ENCODE data around the gene PHYKPL. TPM values are rescaled to one million over a fixed set of nuclear protein-coding genes. Genes with fewer than 3 reads are reported as not detected.
"Not testable (repeated sequence)": the region's sequence is repeated elsewhere in the genome, so short reads cannot be mapped to it uniquely, and the experiment has no call there.

PHYKPL gene
- total and polyA plus RNA-seq, 2 donors, result 40.3 to 49.1 TPM

- H3K4me1 ChIP-seq (ENCODE audit: insufficient read depth); H3K36me3 ChIP-seq (ENCODE audit: insufficient read depth); DNase-seq (ENCODE audit: extremely low spot score); H3K4me3 ChIP-seq (ENCODE audit: low read depth, low read length); H3K27ac ChIP-seq (ENCODE audit: low read depth): not testable (repeated sequence)
- 90% methylated on average over 18 of the region's 18 CpGs for WGBS
Measured at GRCh38 chr5:178253632-178254031, 21.0 kb upstream of the PHYKPL start.

GRCh38 chr5:178252258-178252657 lies 19.7 kb upstream of the PHYKPL start:
- no peaks in the 10 kb centered on the region for H3K36me3 ChIP-seq (ENCODE audit: insufficient read depth)
- no peak for DNase-seq (ENCODE audit: extremely low spot score)
- WGBS, result 77% methylated on average over 8 of the region's 8 CpGs
- no peaks in the 10 kb centered on the region for H3K4me1 ChIP-seq (ENCODE audit: insufficient read depth)
- H3K4me3 ChIP-seq (ENCODE audit: low read depth, low read length), result no peak overlapping the region
- H3K27ac ChIP-seq (ENCODE audit: low read depth), result no peak overlapping the region

GRCh38 chr5:178250263-178250662 lies 17.7 kb upstream of the PHYKPL start:
- Histone ChIP-seq H3K27ac (ENCODE audit: low read depth) (no peak overlapping the region), H3K36me3 (ENCODE audit: insufficient read depth) (no peaks in the 10 kb centered on the region), H3K4me1 (ENCODE audit: insufficient read depth) (no peaks in the 10 kb centered on the region), H3K4me3 (ENCODE audit: low read depth, low read length) (no peak overlapping the region)
- no peak for DNase-seq (ENCODE audit: extremely low spot score)
- 63% methylated on average over 6 of the region's 6 CpGs for WGBS

- no peak for DNase-seq (ENCODE audit: extremely low spot score)
- WGBS, result 70% methylated on average over 13 of the region's 13 CpGs
Measured at GRCh38 chr5:178249191-178249989, 16.8 kb upstream of the PHYKPL start.

DNA sequence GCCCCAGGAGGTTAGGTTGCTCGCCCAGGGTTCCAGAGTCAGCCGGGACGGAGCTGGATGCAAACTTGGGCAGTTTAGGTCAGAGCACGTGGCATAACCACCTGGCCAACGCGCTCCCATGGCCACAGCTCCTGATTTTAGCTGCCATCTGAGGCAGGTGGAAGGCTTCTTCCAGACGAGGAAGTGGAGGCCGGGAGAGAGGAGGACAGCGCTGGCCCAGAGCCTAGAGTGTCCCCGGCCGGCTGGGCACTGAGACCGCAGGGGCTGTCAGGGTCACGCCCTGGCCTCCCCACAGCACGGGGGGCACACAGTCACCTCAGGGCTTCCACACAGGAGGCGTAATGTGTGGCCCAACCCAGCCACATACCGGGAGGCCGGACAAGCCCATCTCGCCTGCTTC lies 16.1 kb upstream of the PHYKPL start:
- Histone ChIP-seq H3K36me3 (ENCODE audit: insufficient read depth) (no peaks in the 10 kb centered on the region), H3K4me3 (ENCODE audit: low read depth, low read length) (no peak overlapping the region), H3K4me1 (ENCODE audit: insufficient read depth) (no peaks in the 10 kb centered on the region), H3K27ac (ENCODE audit: low read depth) (no peak overlapping the region)
- DNase-seq (ENCODE audit: extremely low spot score), result no peak
- 87% methylated on average over 18 of the region's 18 CpGs for WGBS

More at GRCh38 chr5:178249191-178249989, 16.8 kb upstream of the PHYKPL start:
- H3K4me3 ChIP-seq (ENCODE audit: low read depth, low read length), result no peak overlapping the region
- H3K27ac ChIP-seq (ENCODE audit: low read depth), result no peak overlapping the region
- H3K36me3 ChIP-seq (ENCODE audit: insufficient read depth), result no peaks in the 10 kb centered on the region
- no peaks in the 10 kb centered on the region for H3K4me1 ChIP-seq (ENCODE audit: insufficient read depth)

- Histone ChIP-seq H3K36me3 (ENCODE audit: insufficient read depth) (no peaks in the 10 kb centered on the region), H3K27ac (ENCODE audit: low read depth) (no peak overlapping the region), H3K4me1 (ENCODE audit: insufficient read depth) (no peaks in the 10 kb centered on the region), H3K4me3 (ENCODE audit: low read depth, low read length) (no peak overlapping the region)
- DNase-seq (ENCODE audit: extremely low spot score), result no peak
- WGBS, result 72% methylated on average over 24 of the region's 24 CpGs
Measured at GRCh38 chr5:178247481-178248456, 15.2 kb upstream of the PHYKPL start.

GRCh38 chr5:178246624-178247279 lies 14.2 kb upstream of the PHYKPL start:
- WGBS, result 77% methylated on average over 15 of the region's 15 CpGs
- DNase-seq (ENCODE audit: extremely low spot score), result no peak
- Histone ChIP-seq H3K27ac (ENCODE audit: low read depth) (no peak overlapping the region), H3K4me1 (ENCODE audit: insufficient read depth) (no peaks in the 10 kb centered on the region), H3K36me3 (ENCODE audit: insufficient read depth) (no peaks in the 10 kb centered on the region), H3K4me3 (ENCODE audit: low read depth, low read length) (no peak overlapping the region)

GRCh38 chr5:178245389-178245788 lies 12.8 kb upstream of the PHYKPL start:
- Histone ChIP-seq H3K27ac (ENCODE audit: low read depth) (no peak overlapping the region), H3K4me3 (ENCODE audit: low read depth, low read length) (no peak overlapping the region), H3K36me3 (ENCODE audit: insufficient read depth) (no peaks in the 10 kb centered on the region), H3K4me1 (ENCODE audit: insufficient read depth) (no peaks in the 10 kb centered on the region)
- 84% methylated on average over 2 of the region's 2 CpGs for WGBS
- DNase-seq (ENCODE audit: extremely low spot score), result no peak

DNA sequence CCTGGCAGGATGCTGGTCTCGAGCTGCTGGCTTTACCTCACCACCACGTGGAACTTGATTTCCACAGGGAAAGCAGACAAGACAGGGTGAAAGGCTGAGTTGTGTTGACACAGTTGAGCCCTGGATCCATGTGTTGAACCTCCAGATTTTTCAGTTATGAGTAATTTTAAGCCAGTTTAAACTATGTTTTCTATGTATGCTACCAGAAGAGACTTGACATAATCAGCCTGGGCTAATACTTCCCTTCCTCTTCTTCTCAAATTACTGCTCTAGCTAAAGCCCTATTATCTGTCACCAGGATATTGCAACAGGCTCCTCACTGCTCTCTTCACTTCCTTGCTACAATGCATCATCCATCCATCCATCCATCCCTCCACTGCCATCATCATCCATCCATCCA lies 12.0 kb upstream of the PHYKPL start:
- no peak for DNase-seq (ENCODE audit: extremely low spot score)
- Histone ChIP-seq H3K36me3 (ENCODE audit: insufficient read depth) (no peaks in the 10 kb centered on the region), H3K4me1 (ENCODE audit: insufficient read depth) (no peaks in the 10 kb centered on the region), H3K4me3 (ENCODE audit: low read depth, low read length) (no peak overlapping the region), H3K27ac (ENCODE audit: low read depth) (no peak overlapping the region)
- 46% methylated on average over 2 of the region's 2 CpGs for WGBS

DNA sequence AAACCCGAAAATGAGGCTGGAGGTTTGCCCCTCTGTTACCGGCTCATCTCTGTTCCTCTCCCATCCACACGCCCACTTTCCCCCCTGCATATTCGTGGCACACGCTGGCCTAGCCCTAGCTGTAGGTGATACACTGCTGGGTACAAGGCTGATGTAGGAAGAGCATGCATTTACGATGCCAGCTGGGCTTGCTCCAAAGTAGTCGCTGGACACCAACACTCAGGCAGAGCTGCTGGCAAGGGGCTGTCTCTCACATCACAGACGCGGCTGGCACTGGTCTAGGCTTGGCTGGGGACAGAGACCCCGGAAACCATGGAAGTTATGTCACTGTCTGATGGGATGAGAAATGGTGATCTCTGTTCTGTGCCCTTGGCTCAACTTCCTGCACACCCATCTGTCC lies 9.8 kb upstream of the PHYKPL start:
- WGBS, result 74% methylated on average over 10 of the region's 10 CpGs
- Histone ChIP-seq H3K36me3 (ENCODE audit: insufficient read depth) (no peaks in the 10 kb centered on the region), H3K4me3 (ENCODE audit: low read depth, low read length) (no peak overlapping the region), H3K27ac (ENCODE audit: low read depth) (no peak overlapping the region), H3K4me1 (ENCODE audit: insufficient read depth) (no peaks in the 10 kb centered on the region)
- DNase-seq (ENCODE audit: extremely low spot score), result no peak

DNA sequence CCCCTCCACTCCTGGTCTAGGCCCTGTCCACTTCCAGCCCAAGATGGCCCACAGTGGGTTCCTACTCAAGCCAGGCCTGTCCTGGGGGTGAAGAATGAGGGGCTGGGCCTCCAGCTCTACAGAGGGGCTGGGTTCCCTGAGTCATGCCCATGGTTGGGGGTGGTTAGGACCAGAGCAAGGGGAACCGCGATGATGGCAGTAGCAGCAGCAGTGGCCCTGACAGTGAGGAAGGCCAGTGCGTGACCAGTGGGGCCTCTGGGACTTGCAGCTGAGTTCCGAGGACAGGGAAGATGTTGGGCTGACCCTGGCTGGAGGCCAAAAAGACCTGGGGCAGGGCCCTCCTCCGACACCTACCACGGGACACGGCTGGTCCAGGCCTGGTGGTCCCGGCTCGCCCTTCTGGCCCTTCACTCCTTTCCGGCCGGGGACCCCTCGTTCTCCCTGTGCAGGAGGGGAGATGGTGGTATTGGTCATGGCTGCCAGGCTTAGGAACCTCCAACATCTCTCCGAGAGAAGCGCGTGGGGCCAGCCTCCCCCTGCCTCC lies 9.2 kb upstream of the PHYKPL start:
- no peak for DNase-seq (ENCODE audit: extremely low spot score)
- WGBS, result 80% methylated on average over 15 of the region's 15 CpGs
- Histone ChIP-seq H3K36me3 (ENCODE audit: insufficient read depth) (no peaks in the 10 kb centered on the region), H3K4me1 (ENCODE audit: insufficient read depth) (no peaks in the 10 kb centered on the region), H3K4me3 (ENCODE audit: low read depth, low read length) (no peak overlapping the region), H3K27ac (ENCODE audit: low read depth) (no peak overlapping the region)

DNA sequence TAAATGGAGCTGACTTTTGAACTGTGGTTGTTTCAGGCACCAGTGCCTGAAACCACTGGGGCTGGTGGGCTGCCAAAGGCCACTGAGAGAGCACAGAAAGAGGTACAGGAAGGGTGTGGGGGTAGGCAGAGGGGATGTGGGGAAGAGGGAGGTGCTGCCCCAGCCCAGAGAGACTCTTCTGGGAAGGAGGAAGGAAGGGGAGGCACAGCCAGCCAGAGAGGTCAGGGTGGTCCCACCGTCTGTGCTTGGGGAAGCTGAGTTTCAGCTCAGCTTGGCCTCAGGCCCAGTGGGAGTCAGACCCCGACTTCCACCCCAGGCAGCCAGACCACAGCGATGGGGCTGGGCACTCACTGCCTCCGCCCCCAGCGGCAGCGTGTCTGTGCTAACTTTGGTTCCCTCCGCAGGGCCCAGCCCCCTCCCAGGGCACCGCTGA lies 8.6 kb upstream of the PHYKPL start:
- no peak overlapping the region for H3K4me3 ChIP-seq (ENCODE audit: low read depth, low read length)
- 55% methylated on average over 8 of the region's 8 CpGs for WGBS
- no peak overlapping the region for H3K27ac ChIP-seq (ENCODE audit: low read depth)
- H3K36me3 ChIP-seq (ENCODE audit: insufficient read depth), result no peaks in the 10 kb centered on the region
- no peak for DNase-seq (ENCODE audit: extremely low spot score)
- H3K4me1 ChIP-seq (ENCODE audit: insufficient read depth), result no peaks in the 10 kb centered on the region

DNA sequence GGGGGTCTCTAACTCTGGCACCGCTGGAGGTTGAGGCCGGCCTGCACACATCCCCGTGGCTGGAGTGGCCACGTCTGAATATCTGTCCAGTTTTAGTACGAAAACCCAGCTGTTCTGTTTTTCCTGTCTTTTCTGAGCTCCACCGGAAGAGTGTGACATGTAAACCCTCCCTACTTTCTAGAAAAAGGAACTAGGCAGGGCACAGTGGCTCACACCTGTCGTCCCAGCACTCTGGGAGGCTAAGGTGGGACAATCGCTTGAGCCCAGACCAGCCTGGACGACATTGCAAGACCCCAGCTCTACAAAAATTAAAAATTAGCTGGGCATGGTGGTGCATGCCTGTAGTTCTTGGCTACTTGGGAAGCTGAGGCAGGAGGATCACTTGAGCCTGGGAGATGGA lies 8.2 kb upstream of the PHYKPL start:
- Histone ChIP-seq H3K36me3 (ENCODE audit: insufficient read depth) (no peaks in the 10 kb centered on the region), H3K4me3 (ENCODE audit: low read depth, low read length) (no peak overlapping the region), H3K27ac (ENCODE audit: low read depth) (no peak overlapping the region), H3K4me1 (ENCODE audit: insufficient read depth) (no peaks in the 10 kb centered on the region)
- DNase-seq (ENCODE audit: extremely low spot score), result no peak
- 75% methylated on average over 9 of the region's 9 CpGs for WGBS
